Mesenchymal stem cell (in vitro differentiated cells and primary cell): ENCODE measurements around the gene ANP32A.
"Not testable (repeated sequence)": the region's sequence is repeated elsewhere in the genome, so short reads cannot be mapped to it uniquely, and the experiment has no call there.

ENCODE experiments used
- DNase-seq: peaks from one replicate; pipeline ENCODE4 v3.0.0-alpha.2; 2013
- H2AFZ ChIP-seq: one replicate; pipeline ENCODE4 v1.6.1; 2013; ENCODE audit warnings: low read depth, mild to moderate bottlenecking, control low read depth, inconsistent platforms, low read length, moderate library complexity
- H2AK5ac ChIP-seq: 2 replicates; pipeline ENCODE4 v1.6.1; 2013; ENCODE audit warnings: low read length, moderate library complexity, mild to moderate bottlenecking, inconsistent platforms; ENCODE audit not compliant: severe bottlenecking
- H2BK120ac ChIP-seq: one replicate; pipeline ENCODE4 v1.6.1; 2013; ENCODE audit warnings: low read depth, mild to moderate bottlenecking, inconsistent platforms, low read length, moderate library complexity
- H2BK12ac ChIP-seq, 2 experiments: one replicate each; pipeline ENCODE4 v1.6.1; 2013; ENCODE audit warnings: inconsistent platforms in 2 of 2, low read length in 2 of 2, mild to moderate bottlenecking in 2 of 2, moderate library complexity in 2 of 2, control low read depth in 1 of 2
- H2BK15ac ChIP-seq: one replicate; pipeline ENCODE4 v1.6.1; 2013; ENCODE audit warnings: mild to moderate bottlenecking, low read depth, inconsistent platforms; ENCODE audit not compliant: poor library complexity, severe bottlenecking
- H2BK5ac ChIP-seq: 2 replicates; pipeline ENCODE4 v1.6.1; 2013; ENCODE audit warnings: low read depth, mild to moderate bottlenecking, low read length, control low read depth, inconsistent platforms; ENCODE audit not compliant: poor library complexity, severe bottlenecking
- H3K14ac ChIP-seq, 2 experiments: one replicate each; pipeline ENCODE4 v1.6.1; 2013; ENCODE audit warnings: inconsistent platforms in 2 of 2, low read length in 2 of 2, control low read depth in 1 of 2, mild to moderate bottlenecking in 1 of 2, moderate library complexity in 1 of 2
- H3K18ac ChIP-seq, 2 experiments: one replicate each; pipeline ENCODE4 v1.6.1; 2013; ENCODE audit warnings: inconsistent platforms in 2 of 2, low read length in 2 of 2, control low read depth in 1 of 2, low read depth in 1 of 2, mild to moderate bottlenecking in 1 of 2
- H3K23ac ChIP-seq, 2 experiments: one replicate each; pipeline ENCODE4 v1.6.1; 2013; ENCODE audit warnings: inconsistent platforms in 2 of 2, low read length in 2 of 2, mild to moderate bottlenecking in 2 of 2, moderate library complexity in 2 of 2, control low read depth in 1 of 2
- H3K27ac ChIP-seq: 2 replicates; pipeline ENCODE4 v1.5.1; 2013; ENCODE audit warnings: mild to moderate bottlenecking, moderate library complexity, low read length, control low read depth, inconsistent platforms; ENCODE audit not compliant: poor library complexity, severe bottlenecking
- H3K27me3 ChIP-seq, 2 experiments: 2 replicates each; pipeline versions ENCODE4 v1.6.1 to v1.7.0; 2013; ENCODE audit warnings: low read length in 2 of 2, mild to moderate bottlenecking in 2 of 2, moderate library complexity in 2 of 2, control low read depth in 1 of 2, inconsistent platforms in 1 of 2; ENCODE audit not compliant: control insufficient read depth in 1 of 2, insufficient read depth in 1 of 2
- H3K36me3 ChIP-seq, 2 experiments: 2 replicates each; pipeline versions ENCODE4 v1.6.1 to v1.7.0; 2013; ENCODE audit warnings: low read length in 2 of 2, control low read depth in 1 of 2, inconsistent platforms in 1 of 2, low read depth in 1 of 2, mild to moderate bottlenecking in 1 of 2; ENCODE audit not compliant: insufficient read depth in 2 of 2, control insufficient read depth in 1 of 2
- H3K4ac ChIP-seq, 2 experiments: one replicate each; pipeline ENCODE4 v1.6.1; 2013; ENCODE audit warnings: inconsistent platforms in 2 of 2, low read length in 2 of 2, mild to moderate bottlenecking in 2 of 2, moderate library complexity in 2 of 2, control low read depth in 1 of 2, low read depth in 1 of 2
- H3K4me1 ChIP-seq: 2 replicates; pipeline ENCODE4 v1.6.1; 2013; ENCODE audit warnings: low read depth, low read length, control low read depth; ENCODE audit not compliant: control insufficient read depth, insufficient read depth
- H3K4me2 ChIP-seq: 2 replicates; pipeline ENCODE4 v1.6.1; 2013; ENCODE audit warnings: low read length, mild to moderate bottlenecking, inconsistent platforms; ENCODE audit not compliant: poor library complexity, severe bottlenecking
- H3K4me3 ChIP-seq, 2 experiments: 2 replicates each; pipeline versions ENCODE4 v1.5.1 to v1.7.0; 2013; ENCODE audit warnings: low read length in 2 of 2, mild to moderate bottlenecking in 2 of 2, control low read depth in 1 of 2, low read depth in 1 of 2; ENCODE audit not compliant: insufficient read depth in 1 of 2
- H3K79me1 ChIP-seq: replicated peaks from 2 replicates; pipeline ENCODE4 v1.6.1; 2013; ENCODE audit warnings: mild to moderate bottlenecking, control low read depth, low read length, inconsistent platforms; ENCODE audit not compliant: poor library complexity, severe bottlenecking
- H3K9ac ChIP-seq: 2 replicates; pipeline ENCODE4 v1.7.0; 2013; ENCODE audit warnings: mild to moderate bottlenecking, low read length, moderate library complexity
- H3K9me3 ChIP-seq: 2 replicates; pipeline ENCODE4 v1.7.0; 2013; ENCODE audit warnings: mild to moderate bottlenecking, low read length; ENCODE audit not compliant: control insufficient read depth
- H4K8ac ChIP-seq: one replicate; pipeline ENCODE4 v1.6.1; 2013; ENCODE audit warnings: inconsistent platforms, mild to moderate bottlenecking, low read length, moderate library complexity
- H4K91ac ChIP-seq: one replicate; pipeline ENCODE4 v1.6.1; 2013; ENCODE audit warnings: mild to moderate bottlenecking, low read length, inconsistent platforms
- WGBS: methylation state at CpG from one replicate; pipeline ENCODE4 v1.1.7; 2013; ENCODE audit warnings: mixed read lengths; 5-methylcytosine and 5-hydroxymethylcytosine counted together

ANP32A gene

DNA sequence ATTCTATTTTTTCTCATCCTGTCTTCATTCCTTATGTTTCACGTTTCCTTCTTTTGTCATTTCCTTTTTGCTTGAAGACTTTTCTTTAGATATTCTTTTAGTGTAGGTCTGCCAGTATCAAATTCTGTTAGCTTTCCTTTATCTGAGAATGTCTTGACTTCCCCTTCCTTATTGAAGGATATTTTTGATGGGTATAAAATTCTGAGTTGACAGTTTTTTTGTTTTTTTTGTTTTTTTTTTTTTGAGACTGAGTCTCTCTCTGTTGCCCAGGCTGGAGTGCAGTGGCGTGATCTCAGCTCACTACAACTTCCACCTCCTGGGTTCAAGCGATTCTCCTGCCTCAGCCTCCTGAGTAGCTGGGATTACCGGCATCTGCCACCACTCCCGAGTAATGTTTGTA lies 36.7 kb upstream of the ANP32A start:
- DNase-seq, H3K14ac ChIP-seq, H4K91ac ChIP-seq, H2AK5ac ChIP-seq, H4K8ac ChIP-seq, H3K18ac ChIP-seq, H3K4ac ChIP-seq, H2AFZ ChIP-seq, H3K36me3 ChIP-seq, H3K4me1 ChIP-seq, H3K4me2 ChIP-seq, H2BK12ac ChIP-seq, H3K27ac ChIP-seq, H2BK5ac ChIP-seq, H3K9ac ChIP-seq, H3K27me3 ChIP-seq, H3K79me1 ChIP-seq, H3K4me3 ChIP-seq, H3K23ac ChIP-seq, H2BK120ac ChIP-seq, H2BK15ac ChIP-seq: not testable (repeated sequence)
- WGBS: 84% methylated on average over 3 of the region's 5 CpGs
- peaks cover 29% of the 10 kb centered on the region for H3K9me3 ChIP-seq

DNA sequence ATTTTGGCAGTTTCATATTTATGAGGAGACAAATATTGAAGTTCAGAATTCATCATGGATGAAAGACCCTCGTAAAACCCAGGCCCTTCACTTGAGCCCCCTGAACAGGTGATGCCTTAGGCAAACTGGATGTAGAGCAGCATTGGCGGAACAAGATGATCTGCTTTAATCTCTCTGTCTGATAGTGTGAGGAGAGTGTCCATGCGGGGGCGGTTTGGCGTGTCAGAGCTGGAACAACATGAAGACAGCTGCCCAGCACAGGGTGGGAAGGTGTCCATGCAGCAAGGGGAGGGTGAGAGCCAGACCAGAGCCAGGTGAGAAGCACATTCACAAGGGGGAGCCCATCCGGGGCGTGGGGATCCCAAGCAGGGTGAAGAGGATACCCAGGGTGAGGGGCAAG lies 31.8 kb upstream of the ANP32A start:
- WGBS: 85% methylated on average over 7 of the region's 7 CpGs
- Histone ChIP-seq H3K14ac (no peak overlapping the region), H3K27ac (no peak overlapping the region), H2AK5ac (no peak overlapping the region), H2BK5ac (no peak overlapping the region), H3K23ac (no peak overlapping the region), H2BK120ac (no peak overlapping the region), H3K79me1 (no peaks in the 10 kb centered on the region), H3K9me3 (peaks cover 19% of the 10 kb centered on the region), H3K36me3 (no peaks in the 10 kb centered on the region), H2BK12ac (no peak overlapping the region), H3K4me1 (no peaks in the 10 kb centered on the region), H3K4ac (no peak overlapping the region), H3K4me3 (no peak overlapping the region), H3K18ac (no peak overlapping the region), H3K9ac (no peak overlapping the region), H2AFZ (no peak overlapping the region), H4K8ac (no peak overlapping the region), H3K27me3 (peaks cover 13 to 29% of the 10 kb centered on the region in 2 experiments), H4K91ac (no peak overlapping the region), H3K4me2 (no peak overlapping the region), H2BK15ac (no peak overlapping the region)
- DNase-seq: no peak

DNA sequence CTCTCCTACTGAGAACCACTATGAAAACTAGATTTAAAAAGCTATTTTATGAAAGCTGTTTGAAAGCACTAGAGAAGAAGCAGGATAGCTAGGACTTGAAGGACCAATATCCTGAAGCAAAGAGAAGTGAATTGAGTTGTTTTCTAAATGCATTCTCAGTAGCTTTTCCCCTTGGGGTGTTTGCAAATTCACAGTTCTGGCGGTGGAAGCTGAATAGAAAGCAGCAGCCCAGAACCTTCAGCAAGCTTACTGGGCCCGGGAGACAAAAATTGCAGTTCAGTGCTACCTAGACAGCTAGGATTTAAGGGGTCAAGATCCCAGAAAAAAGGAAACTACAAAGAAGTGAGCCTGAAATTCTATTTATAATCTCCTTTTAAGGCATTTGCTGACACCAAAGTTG lies 31.3 kb upstream of the ANP32A start:
- Histone ChIP-seq H3K4me3 (no peak overlapping the region), H2BK120ac (no peak overlapping the region)
- 61% methylated on average over 2 of the region's 2 CpGs for WGBS

DNA sequence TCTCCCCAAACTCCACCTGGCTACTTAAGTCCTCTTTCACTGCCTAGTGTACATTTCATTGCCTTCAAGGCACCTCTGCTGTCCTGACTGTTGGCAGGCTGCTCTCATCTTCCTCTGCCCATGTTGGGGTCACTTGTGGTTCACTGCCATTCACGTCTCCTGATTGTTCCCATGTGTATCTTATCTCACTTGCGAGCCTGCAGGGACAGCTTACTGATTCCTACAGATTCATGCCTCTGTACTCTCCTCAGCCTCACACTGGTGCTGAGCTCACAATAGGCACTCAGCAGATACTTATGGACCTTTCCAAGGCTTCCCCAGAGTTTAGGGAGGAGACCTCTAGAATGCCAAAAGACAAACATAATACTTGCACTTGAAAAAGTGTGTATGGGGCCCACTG lies 28.8 kb upstream of the ANP32A start:
- no peak overlapping the region for H3K14ac ChIP-seq
- no peaks in the 10 kb centered on the region for H3K79me1 ChIP-seq
- peaks cover 21 to 49% of the 10 kb centered on the region in 2 experiments for H3K27me3 ChIP-seq
- H3K4me2 ChIP-seq: no peak overlapping the region
- no peak overlapping the region for H3K18ac ChIP-seq
- H2AK5ac ChIP-seq: no peak overlapping the region
- no peaks in the 10 kb centered on the region for H3K9me3 ChIP-seq
- no peaks in the 10 kb centered on the region for H3K36me3 ChIP-seq
- DNase-seq: no peak
- no peak overlapping the region for H2BK5ac ChIP-seq
- no peak overlapping the region for H3K27ac ChIP-seq
- H3K4me3 ChIP-seq: no peak overlapping the region
- no peak overlapping the region for H2BK15ac ChIP-seq
- H3K4ac ChIP-seq: no peak overlapping the region
- 81% methylated on average over 2 of the region's 2 CpGs for WGBS
- H2BK120ac ChIP-seq: no peak overlapping the region
- no peaks in the 10 kb centered on the region for H3K4me1 ChIP-seq
- no peak overlapping the region for H3K23ac ChIP-seq
- H2BK12ac ChIP-seq: no peak overlapping the region
- H4K8ac ChIP-seq: no peak overlapping the region
- H4K91ac ChIP-seq: no peak overlapping the region
- H3K9ac ChIP-seq: no peak overlapping the region
- no peak overlapping the region for H2AFZ ChIP-seq

More for the DNA sequence above, 31.3 kb upstream of the ANP32A start:
- no peak overlapping the region for H4K8ac ChIP-seq
- H2AFZ ChIP-seq: no peak overlapping the region
- no peak overlapping the region for H3K4me2 ChIP-seq
- no peaks in the 10 kb centered on the region for H3K36me3 ChIP-seq
- H2BK5ac ChIP-seq: no peak overlapping the region
- H3K27me3 ChIP-seq: peaks cover 13 to 31% of the 10 kb centered on the region in 2 experiments
- no peak overlapping the region for H3K4ac ChIP-seq
- H3K27ac ChIP-seq: no peak overlapping the region
- H3K79me1 ChIP-seq: no peaks in the 10 kb centered on the region
- no peak overlapping the region for H3K23ac ChIP-seq
- no peak overlapping the region for H3K9ac ChIP-seq
- no peak overlapping the region for H3K14ac ChIP-seq
- no peak overlapping the region for H3K18ac ChIP-seq
- no peaks in the 10 kb centered on the region for H3K4me1 ChIP-seq
- H2BK12ac ChIP-seq: no peak overlapping the region
- H4K91ac ChIP-seq: no peak overlapping the region
- H2AK5ac ChIP-seq: no peak overlapping the region
- peaks cover 14% of the 10 kb centered on the region for H3K9me3 ChIP-seq
- no peak overlapping the region for H2BK15ac ChIP-seq
- DNase-seq: no peak
